Embryonic facial prominence (tissue), 1 donor: ENCODE measurements around the gene HUWE1.
"Not testable (repeated sequence)": the region's sequence is repeated elsewhere in the genome, so short reads cannot be mapped to it uniquely, and the experiment has no call there.

Source experiments
- DNase-seq: peaks from one replicate; pipeline ENCODE4 v3.0.0-alpha.2; 2016; ENCODE audit errors: extremely low spot score

Gene HUWE1

GRCh38 chrX:53606456-53606855 is 80.1 kb downstream of the HUWE1 start:
- DNase-seq = no peak

GRCh38 chrX:53605004-53605403 is 81.5 kb downstream of the HUWE1 start:
- DNase-seq = no peak

DNA sequence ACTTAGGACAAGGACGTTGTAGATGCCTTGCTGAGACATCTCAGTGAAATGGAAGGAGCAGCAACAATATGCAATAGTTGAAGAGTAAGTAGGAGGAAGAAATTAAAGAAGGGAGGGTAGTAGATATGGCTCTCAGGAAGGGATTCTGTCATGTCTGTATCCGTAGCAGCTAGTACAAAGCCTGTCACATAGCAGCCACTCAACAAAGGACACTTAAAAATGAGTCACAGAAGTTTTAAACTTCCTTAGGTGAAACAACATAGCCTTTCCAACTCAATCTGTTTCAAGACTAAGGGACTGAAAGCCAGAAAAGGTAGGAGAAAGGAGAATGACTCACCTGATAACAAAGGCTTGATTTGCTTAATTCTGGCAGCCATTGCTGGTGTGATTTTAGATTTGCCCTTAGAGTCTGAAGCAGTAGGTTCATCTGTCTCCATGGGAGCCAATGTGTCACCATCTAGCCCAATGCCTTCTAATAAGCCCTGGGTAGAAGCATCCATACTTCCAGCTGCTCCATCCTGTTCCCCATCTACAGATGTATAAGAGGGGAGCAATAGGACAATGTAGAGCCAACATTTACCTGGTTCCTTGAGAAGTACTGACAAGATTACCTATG is 86.6 kb downstream of the HUWE1 start:
- DNase-seq = no peak

GRCh38 chrX:53598169-53598568 is 88.3 kb downstream of the HUWE1 start:
- DNase-seq = no peak

GRCh38 chrX:53595266-53595810 is 91.2 kb downstream of the HUWE1 start:
- DNase-seq = no peak

GRCh38 chrX:53594354-53594753 is 92.2 kb downstream of the HUWE1 start:
- no peak for DNase-seq

DNA sequence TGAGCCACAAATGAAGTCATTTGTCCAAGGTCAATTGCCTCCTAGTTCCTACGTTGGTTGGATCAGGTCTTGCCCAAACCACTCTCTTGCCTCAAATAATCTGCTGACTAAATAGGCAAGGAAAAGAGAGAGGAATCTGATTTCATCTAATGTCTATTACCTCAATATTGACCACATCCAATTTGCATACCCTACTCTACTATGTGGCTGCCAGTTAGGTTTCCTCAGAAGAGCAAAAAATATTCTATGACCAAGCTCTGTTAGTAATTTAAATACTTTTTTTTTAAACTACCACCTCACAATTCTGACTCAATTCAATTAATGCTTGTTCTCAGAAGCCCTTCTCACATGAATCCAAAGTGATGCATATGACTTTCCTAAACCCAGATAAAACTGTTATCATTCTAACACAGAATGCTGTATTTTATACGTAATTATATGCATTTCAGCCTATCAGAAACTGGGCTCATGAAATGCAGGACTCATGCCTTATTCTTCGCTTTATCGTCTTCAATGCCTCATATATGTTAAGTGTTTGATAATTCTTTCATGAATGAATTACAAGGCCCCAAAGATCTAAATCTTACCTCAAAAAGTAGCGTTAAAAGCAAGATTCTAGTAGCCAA is 98.6 kb downstream of the HUWE1 start:
- no peak for DNase-seq

DNA sequence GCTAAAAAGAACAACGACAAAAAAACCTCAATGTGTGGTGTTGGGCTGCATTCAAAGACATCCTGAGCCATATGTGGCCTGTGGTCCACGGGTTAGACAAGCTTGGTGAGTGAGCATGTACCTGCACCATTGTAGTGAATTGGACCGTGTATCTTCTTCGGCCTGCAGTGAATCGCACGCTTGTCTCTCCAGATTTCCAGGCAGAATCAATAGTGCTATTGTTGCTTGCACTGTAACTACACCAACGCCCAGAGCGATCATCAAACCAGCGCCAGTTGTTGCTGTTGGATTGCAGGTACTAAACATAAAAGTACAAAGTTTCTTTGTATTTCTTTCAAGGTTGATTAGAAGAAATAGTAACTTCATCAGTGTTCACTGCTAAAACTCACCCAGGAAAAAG is 101.6 kb downstream of the HUWE1 start:
- DNase-seq = no peak

DNA sequence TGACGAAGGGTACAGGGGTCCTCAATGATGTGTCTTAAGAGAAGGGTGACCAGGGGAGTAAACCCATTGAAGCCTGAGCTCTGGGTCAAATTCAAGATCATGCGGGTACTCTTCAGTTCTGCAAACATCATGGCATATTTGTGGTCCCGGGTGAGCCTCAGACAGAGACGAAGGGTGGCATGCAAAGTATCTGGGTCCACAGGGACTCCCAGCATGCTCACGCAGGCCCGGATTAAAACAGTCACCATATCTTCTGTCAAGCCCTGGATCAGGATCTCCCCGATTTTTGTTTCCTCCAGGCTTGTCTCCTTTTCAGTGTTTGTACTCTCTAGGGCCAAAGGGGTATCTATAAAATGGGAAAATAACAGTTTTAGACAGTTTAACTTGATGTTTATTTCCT is 102.9 kb downstream of the HUWE1 start:
- no peak for DNase-seq

- DNase-seq = no peak
These were observed 105.6 kb downstream of the HUWE1 start for GRCh38 chrX:53580742-53581504.

DNA sequence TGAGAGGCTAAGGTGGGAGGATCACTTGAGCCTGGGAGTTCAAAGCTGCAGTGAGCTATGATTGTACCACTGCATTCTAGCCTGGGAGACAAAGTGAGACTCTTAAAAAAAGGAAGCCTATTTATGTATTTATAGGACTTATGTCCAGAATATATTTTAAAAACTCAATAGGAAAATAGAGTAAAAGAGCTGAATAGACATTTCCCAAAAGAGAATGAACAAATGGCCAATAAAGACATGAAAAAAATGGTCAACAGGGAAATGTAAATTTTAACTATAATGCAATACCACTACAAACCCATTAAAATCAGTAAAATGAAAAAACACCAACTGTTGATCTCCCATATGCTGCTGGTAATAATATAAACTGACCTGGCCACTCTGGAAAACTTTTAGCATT is 115.0 kb downstream of the HUWE1 start:
- no peak for DNase-seq

DNA sequence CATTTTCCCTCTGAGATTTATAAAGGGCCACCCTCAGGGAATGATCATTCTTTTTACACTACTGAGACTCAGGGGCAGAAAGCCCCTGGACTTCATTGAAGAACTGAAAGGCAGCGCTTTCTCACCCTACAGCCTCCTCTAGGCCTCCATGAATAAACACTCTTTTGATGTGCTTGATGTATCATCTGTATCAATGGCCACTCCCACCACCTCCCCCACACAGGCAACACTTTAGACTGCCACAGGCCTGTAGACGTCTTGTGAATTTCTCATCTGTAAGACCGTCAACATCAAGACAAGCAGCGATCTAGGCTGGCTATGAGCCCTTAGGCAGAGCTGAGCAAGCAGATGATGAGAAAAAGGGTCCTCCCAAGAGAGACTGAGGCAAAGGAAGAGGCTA is 123.2 kb downstream of the HUWE1 start:
- DNase-seq = no peak

DNA sequence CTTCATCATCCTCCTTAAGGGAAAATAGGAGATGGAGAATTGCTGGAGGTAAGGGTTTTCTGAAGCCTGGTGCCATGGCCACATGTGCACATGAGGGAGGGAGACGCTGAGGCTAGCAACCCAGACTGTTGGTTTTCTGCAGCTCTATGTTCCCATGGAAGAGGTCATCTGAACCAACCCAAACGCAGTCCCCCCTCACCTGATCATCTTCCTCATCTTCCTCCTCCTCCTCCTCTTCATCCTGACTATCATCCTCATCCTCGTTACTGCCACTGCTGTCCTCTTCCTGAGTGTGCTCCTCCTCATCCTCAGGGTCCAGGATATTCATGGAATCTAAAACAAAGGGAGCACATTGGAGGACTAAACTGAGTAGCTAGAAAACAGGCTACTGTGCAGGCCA is 124.6 kb downstream of the HUWE1 start:
- no peak for DNase-seq

DNA sequence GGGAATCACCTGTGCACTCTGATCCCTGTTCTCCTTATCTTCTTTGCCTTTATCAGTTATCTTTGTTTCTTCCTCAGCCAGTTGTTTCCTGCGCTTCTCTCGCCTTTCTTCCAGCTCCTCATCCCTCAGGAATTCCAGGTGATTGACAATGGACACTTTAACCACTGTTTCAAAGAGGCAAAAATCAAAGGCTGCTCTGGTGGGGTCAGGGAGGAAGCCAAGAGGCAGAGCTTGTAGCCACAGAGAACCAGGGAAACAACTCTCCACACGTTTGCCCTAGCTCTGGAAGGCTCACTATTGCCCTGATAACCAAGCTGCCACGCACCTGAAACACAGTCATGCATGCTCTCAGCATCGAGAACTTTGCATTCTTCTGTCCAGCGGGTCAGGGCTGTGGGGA is 127.9 kb downstream of the HUWE1 start:
- no peak for DNase-seq

GRCh38 chrX:53556868-53557267 is 129.7 kb downstream of the HUWE1 start:
- DNase-seq = no peak

DNA sequence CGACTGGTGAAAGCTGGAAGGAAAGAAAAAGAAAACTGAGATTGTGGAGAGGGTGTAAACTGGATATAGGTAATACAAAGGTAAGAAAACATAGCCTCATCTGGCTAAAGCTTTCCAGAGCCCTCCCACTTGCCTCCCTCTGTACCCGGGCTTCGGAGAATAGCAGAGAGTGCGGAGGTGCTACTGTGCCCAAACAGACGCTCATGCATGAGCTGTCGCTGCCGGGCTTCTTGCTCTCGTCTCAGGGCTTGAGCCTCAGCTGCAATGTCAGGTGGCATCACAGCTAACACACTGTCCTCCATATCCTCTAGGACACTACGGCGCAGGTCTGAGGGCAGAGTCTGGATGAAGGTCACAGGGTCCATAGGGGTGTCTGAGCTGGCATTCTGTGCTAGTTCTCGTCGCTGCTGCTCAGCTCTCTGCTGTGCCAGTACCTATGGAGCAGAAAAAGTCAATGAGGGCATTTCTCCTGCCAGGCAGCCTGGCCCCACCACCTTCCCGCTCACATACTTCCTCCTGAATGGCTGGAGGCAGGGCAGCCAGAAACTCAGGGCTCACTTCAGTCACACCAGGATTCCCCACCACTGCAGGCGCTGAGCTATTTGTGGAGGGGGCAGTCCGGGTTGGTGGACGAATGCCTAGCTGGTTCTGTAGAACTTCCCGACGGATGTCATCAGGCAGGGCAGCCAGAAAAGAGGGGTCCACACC is 135.6 kb downstream of the HUWE1 start:
- no peak for DNase-seq

- DNase-seq = no peak
These were observed 138.9 kb downstream of the HUWE1 start for GRCh38 chrX:53547668-53548067.

DNA sequence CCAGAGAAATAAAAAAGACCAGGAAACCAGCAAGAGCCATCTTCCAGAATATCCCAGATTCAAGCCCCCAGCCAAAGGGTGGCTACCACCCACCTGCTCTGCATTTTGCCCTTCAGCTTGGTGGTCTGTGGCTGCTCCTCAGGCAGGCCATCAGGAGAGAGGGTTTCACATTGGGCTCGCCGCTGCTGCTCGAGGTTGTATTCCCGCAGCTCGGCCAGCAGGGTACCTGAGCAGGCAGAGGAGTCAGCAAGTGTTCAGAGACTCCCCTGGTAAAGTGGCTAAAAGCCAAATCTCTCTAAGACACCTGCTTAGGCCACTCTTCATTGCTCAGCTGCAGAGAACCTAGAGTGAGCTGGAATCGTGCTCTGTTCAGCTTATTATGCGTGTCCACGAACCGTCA is 141.6 kb downstream of the HUWE1 start:
- DNase-seq = no peak

- no peak for DNase-seq
These were observed 147.7 kb downstream of the HUWE1 start for GRCh38 chrX:53538781-53539180.

DNA sequence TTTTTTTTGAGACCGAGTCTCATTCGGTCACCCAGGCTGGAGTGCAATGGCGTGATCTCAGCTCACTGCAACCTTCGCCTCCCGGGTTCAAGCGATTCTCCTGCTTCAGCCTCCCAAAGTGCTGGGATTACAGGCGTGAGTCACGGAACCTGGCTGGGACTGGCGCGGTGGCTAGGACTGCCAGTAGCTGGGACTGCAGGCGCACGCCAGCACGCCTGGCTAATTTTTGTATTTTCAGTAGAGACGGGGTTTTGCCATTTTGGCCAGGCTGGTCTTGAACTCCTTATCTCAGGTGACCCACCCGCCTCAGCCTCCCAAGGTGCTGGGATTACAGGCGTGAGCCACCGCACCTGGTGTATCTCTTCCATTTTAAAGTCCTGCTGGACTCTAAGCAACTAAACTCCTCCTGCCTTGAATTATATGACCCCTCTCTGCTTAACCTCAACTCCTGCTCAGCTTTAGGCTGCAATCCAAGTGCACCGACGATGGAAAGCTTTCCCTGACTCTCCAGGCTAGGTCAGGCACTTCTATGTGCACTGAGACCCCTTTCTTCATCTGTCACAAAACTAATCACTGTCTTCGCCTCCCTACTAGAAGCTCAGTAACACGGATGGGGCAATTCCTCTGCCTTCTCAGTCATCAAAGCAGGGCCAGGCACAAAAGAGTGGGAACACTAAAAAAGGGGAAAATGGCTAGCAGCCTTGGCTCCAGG is 155.1 kb downstream of the HUWE1 start:
- DNase-seq = not testable (repeated sequence)

DNA sequence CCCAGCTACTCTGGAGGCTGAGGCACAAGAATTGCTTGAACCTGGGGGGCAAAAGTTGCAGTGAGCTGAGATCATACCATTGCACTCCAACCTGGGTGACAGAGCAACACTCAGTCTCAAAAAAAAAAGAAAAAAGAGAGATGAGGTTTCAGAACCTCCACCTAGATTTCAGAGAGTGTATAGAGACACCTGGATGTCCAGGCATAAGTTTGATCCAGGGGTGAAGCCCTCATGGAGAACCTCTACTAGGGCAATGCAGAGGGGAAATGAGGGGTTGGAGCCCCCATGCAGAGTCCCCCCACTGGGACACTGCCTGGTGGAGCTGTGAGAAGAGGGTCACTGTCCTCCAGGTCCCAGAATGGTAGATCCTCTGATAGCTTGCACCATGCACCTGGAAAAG is 159.5 kb downstream of the HUWE1 start:
- no peak for DNase-seq

- DNase-seq = no peak
These were observed 175.2 kb downstream of the HUWE1 start for GRCh38 chrX:53511322-53511721.
